B cell (primary cell): ENCODE data around the gene NFIC.

ENCODE experiments used
- CTCF ChIP-seq: fragments of 200-600 bp; IDR thresholded peaks from one replicate; pipeline ENCODE4 v1.8.0; 2022; ENCODE audit warnings: antibody characterized with exemption, mild to moderate bottlenecking
- EZH2 ChIP-seq: IDR thresholded peaks from 2 replicates; pipeline ENCODE4 v1.6.1; 2012; ENCODE audit warnings: borderline replicate concordance, low read depth, mild to moderate bottlenecking, moderate library complexity, low read length; ENCODE audit not compliant: insufficient read depth, poor library complexity, severe bottlenecking

- TF ChIP-seq CTCF (no peak), EZH2 (no peak)
Measured at GRCh38 chr19:3433313-3433712, 66.9 kb downstream of the NFIC start.
